Fibroblast of upper back skin (primary cell): ENCODE data around the gene LDB2.
"Not testable (repeated sequence)": the region's sequence is repeated elsewhere in the genome, so short reads cannot be mapped to it uniquely, and the experiment has no call there.

ENCODE experiments used
- DNase-seq: peaks from one replicate; pipeline ENCODE4 v3.0.0-alpha.2; 2013

LDB2 gene

DNA sequence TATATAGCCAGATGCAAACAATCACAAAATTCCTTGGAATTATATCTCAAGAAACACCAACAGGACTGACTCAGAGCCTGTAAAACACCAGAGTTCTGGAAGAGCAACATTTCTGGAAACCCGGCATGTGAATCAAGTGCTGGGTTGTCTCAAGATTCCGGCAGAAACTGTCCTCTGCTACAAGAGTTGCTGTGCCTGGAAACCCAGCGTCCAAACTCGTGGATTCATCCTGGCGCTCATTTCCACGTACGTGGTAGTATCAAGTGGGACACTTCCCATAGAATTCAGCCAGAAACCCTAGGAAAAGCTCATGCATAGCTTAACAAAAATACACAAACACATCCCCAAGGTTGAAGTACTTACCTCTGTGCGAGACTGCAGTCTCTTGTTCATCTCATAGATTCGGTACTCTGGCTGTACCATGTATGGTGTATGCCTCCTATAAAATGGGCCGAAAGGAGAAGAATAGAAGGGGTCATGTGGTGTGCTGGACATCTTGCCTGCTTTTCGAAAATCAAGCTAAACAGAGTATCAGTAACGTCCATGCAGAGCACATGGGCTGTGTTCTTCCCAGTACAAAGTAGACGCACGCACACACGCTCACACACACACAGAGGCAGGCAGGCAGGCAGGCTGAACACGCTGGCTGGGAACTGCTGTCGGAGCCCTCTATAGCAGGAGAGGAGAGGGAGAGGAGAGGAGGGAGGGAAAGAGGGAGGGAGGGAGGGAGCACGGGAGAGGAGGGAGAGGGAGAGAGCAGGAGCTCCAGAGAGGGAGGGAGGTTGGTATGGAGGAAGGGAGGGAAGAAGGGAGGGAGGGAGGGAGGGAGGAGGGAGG lies at the start of gene LDB2:
TSS of gene LDB2 (minus strand) at position 655 of the 837 bp plus-strand sequence.
- DNase-seq = peak; percentile 88

DNA sequence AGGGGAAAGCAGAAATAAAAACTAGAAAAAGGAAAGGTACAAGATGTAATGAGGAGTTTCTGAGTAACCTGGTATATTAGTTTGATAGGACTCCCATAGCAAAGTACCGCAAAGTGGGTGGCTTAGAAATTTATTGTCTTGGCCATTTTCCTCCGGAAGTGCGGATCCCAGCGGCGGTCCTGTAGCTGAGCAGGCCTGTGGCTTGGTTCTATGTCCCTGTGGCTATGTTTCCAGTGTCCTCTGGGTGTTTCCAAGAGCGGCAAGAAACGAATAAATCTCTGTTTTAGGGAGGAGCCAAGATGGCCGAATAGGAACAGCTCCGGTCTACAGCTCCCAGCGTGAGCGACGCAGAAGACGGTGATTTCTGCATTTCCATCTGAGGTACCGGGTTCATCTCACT lies 44.0 kb upstream of the LDB2 start:
- no peak for DNase-seq

DNA sequence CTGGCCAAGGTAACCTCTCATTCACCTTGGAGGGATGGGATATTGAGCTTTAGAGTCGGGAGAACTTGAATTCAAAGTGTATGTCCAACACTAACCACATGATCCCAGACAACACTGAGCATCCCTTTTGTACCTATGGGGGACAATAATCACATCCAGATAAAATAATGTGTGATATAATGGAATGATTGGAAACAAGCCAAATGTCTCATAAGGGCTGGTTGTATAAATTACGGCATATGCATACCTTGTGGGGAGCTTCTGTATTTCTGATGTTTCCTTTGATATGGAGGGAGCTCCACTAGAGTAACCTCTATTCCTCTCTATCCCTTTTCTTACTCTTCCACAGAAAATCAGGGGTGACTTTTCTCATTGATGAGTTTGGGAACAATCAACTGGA lies 40.7 kb upstream of the LDB2 start:
- DNase-seq = no peak

DNA sequence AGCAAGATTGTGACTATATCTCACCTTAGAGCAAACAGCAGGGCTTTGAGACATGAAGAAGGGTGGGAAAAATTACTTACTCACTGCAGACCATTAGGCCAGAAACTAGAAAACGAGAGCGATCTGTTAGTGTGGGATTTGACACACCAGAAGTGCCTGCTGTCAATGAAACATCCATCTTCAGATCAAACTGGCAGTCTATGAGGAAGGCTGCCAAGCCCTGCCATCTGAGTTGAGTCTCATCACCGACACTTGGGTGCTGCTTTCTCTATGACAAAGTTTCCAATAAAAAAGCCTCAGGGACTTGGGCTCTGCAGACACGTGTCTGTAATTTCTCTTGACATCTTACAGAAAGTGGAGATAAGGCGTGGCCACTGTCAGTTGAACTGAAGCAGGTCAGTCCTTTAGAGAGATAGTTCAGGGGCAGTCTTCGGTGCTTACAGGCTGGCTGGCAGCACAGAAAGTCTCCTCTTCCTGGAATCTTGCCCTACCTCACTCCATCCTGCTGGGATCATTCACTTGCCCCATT lies 40.1 kb upstream of the LDB2 start:
- DNase-seq = no peak

DNA sequence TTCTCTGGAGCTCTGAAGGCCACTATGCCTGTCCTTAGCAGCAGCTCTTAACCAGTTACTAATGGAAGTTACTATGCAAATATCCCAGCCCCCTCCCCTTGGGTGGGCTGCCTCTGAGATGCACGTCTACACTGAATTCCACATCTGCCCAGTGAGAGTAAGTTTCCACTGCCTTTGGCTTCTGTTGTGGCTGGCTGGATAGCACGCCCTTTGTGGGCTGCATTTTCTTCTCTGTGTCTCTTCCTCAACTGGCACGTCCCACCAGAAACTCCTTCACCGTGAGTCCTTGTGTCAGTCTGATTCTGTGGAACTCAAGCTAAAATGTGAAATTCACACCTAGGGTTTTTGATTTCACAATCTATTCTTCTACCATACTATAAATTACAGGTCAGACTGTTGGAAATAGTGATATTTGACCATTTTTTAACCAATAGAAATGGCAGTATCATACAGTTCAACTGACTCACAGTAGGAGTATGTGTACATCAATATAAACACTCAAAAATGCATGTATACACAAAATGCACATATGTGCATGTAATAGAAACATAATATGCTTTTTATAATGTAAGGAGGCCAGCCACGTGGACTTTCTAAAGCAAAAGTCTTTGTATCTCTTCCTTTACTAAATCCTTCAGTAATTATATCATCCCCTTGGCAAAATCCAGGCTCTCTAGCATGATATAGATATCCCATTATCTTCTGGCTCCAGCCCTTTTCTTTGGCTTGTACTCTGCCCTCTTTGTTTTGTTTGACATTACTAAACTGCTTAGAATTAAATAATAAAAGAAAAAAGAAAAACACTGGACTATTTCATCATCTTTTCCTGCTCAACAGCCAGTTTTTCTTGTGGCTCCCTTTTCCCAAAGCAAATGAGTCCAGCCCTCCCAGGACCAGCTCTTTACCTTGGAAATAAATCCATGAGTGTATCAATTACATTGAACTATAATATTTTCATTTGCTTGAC lies 33.2 kb upstream of the LDB2 start:
- peak; percentile 26 for DNase-seq

DNA sequence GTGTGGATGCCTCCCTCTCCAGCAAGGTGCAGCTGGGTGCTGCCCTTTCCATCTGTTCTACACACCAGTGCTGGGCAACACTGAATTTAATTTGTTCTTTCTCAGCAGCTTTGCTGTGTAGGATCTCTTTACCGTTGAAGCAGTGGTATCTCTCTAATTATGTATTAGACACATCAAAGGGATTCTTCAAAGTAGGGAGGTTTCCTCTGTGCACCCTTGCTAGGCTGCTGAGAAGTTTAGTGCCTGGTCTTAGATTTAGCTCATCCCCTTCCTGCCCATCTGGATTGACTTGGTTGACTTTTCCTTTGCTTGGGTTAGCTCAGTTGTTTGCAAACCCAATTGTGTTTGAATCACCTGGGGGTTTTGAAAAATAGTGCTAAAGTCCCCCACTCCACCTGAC lies 27.8 kb upstream of the LDB2 start:
- no peak for DNase-seq

DNA sequence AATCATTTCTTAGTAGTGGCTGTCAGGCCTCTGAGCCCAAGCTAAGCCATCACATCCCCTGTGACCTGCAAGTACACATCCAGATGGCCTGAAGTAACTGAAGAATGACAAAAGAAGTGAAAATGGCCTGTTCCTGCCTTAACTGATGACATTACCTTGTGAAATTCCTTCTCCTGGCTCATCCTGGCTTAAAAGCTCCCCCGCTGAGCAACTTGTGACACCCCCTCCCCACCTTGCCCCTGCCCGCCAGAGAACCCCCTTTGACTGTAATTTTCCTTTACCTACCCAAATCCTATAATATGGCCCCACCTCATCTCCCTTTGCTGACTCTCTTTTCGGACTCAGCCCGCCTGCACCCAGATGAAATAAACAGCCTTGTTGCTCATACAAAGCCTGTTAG lies 20.3 kb upstream of the LDB2 start:
- DNase-seq = not testable (repeated sequence)

DNA sequence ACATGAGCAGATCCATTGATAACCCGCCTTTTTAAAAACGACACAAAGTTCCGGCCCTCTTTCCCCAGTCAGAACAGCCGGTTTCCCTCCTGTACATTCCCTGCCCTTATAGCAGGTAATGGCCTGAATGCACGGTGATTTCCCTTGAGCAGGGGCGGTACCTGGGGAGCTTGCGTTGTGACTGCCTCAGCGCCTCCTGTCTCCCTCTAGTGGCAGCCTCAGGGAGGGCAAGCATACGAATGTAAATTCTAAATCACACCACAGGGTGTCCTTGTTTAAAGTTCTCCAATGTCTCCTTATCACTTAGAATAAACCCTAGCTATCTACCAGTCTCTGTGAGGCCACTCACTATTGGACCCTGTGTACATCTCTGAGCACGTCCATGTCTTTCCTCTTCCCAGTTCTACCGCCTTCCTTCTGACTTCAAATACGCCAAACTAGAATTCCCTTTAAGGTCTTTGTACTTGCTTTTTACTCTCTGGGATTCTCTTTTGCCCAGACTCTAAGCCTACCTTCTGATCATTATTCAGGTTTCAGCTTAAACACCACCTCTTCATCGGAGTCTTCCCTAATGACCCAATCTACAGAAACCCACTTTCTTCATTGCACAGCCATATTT lies 18.4 kb upstream of the LDB2 start:
- no peak for DNase-seq

DNA sequence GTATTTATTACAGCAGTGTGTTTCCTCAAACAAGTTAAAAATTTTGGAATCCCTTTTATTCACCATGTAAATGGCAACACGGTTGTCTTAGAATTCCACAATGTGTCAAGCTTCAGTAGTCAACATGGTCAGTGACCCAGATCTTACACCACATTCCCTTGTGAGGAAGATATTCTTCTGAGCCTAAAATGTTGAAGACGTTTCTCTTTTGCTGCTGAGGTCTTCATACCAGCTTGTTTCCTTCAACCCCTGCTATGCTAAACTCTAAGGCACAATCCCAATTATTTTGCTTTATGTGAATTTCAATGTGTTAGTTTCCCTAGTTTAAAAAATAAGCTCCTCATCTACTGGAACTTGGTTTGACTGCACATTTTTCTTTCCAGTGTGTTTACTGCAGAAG lies 17.6 kb upstream of the LDB2 start:
- no peak for DNase-seq

DNA sequence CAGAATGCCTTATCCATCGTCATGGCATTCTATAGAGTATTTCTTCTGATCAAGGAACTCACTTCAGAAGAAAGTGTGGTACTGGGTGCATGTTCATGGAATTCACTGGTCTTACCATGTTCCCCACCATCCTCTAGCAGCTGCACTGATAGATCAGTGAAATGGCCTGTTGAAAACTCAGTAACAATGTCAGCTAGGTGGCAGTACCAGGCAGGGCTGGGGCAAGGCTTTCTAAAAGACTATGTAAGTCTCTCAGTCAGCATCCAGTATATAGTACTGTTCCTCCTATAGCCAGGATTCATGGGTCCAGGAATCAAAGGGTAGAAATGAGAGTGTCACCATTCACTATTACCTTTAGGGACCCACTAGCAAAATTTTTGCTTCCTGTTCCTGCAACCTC lies 15.8 kb upstream of the LDB2 start:
- peak; percentile 43 for DNase-seq

DNA sequence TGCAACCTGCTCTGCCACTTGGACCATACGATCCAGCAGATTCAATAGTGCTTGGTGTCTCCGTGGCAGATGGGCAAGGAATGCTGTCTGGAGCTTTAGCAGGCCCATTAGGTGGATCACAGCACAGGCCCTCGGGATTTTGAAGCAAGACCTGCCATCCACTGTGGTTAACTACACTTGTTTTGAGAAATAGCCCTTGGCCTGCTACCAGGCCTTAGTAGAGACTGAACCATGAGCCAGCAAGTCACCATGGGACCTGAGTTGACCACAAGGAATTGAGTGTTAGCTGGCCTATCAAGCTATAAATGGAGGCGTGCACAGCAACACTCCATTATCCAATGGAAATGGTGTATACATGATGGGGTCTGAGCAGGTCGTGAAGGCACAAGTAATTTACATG lies 14.5 kb upstream of the LDB2 start:
- no peak for DNase-seq

DNA sequence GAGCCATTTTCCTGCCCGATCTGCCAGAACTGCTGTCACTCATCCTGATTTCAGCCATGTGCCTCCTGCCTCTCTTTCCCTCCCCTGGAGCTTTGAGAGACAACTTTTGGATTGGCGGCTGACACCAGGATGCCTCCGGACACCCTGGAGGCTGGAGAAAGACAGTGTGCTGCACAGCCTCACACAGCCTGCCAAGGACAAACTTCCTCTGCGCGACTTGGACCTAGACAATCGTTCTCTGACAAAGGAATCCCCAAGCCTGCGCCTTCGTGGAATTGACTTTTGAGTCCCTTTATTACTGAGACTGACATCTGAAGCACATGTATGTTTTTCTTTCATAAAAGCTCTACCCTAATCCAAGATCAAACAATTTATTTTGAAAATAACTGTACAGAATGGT lies 10.8 kb upstream of the LDB2 start:
- no peak for DNase-seq

DNA sequence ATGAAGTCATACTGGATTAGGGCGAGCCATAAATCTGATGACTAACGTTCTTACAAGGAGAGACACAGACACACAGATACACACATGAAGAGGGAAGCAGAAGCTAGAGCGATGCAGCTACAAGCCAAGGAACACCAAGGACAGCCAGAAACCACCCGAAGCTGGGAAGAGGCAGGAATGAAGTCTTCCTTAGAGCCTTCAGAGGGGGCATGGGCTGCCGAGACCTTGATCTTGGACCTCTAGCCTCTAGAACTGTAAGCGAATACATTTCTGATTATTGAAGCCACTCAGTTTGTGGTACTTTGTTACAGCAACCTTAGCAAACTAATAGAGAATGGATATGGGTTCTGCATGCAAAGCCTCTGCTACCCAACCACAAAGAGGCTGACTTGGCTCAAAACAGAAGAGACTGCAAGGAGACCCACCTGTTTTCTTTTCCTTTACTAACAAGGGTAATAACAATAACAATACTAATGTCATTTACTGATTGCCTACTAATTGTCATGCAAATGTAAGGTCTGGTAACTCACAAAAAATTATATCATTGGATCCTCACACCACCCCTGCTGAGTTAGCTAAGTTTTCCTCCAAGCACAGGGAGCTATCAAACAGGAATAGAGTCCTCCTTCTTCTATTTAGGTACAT lies 10.1 kb upstream of the LDB2 start:
- DNase-seq = no peak

DNA sequence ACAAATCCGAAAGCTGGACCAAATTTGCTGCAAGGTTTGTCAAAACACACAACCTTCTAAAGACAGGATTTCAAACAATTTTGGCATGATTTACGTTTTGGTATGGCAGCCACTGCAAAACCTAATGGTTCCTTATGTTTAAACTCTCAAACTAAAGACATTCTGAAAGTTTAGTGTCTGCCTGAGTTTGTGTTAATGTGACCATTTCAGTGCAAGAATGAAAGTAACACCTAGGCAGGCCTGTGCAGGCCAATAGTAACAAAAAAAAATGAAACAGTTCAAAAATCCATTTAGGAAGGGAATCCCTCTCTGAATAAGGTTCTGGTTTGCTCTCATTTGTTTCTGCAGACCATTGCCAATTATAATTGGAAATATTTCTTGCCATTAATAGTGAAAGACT lies 1.9 kb upstream of the LDB2 start:
- no peak for DNase-seq

DNA sequence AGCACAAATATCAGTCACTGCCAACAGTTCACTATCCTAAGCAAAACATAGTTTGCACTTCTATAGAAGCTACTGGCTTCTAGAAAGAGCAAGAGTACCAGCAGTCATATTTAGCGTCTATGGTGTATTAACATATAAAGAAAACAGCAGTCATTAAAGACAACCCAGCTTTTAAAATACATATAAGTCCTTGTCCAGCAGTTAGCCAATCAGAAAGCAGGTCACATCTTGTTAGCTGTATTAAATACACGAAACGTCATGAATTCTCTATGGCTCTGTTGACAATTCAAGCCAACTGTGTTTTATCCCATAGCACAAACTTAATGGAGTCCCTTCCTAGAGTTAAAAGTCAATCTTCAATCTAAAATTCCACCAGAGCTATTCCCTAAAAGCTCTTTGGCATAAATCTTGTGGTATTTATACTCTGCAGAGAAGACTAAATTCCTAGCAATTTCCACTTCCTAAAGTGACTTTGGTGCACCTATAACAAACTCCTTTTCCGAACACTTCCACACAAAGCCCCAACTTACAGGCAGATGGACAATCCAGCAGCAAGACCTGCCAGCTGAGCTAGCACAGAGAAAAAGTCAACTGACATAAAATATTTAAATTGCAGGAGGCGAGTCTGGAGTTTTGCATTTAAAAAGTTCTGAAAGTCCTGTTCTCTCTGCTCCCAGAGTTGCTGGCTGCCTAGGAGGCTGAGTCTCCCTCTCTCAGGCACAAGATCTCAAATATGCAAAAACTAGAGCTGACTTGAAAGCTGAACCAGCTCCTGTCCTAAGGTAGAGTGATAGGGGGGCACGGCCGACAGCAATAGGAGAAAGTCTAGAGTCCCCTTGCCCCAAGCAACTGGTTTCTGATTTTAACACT lies 1.3 kb downstream of the LDB2 start:
- DNase-seq = peak; percentile 69

DNA sequence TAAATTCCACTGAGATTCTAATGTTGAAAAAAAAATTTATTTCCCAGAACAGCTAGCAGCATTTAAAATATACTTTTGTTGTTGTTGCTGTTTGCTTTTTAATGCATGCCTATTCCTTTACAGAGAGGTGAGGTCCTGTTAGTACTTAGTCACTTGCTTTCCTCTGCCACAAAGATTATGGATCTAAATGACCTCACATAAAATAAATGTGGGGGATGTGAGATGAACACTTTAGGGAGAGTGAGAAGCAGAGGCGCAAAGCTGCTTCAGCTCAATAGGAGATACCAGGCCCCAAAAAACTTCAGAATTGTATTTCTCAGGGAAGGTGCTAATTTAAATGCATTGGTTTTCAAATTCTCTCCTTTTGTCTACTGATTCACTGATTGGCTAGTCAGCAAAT lies 4.0 kb downstream of the LDB2 start:
- no peak for DNase-seq

DNA sequence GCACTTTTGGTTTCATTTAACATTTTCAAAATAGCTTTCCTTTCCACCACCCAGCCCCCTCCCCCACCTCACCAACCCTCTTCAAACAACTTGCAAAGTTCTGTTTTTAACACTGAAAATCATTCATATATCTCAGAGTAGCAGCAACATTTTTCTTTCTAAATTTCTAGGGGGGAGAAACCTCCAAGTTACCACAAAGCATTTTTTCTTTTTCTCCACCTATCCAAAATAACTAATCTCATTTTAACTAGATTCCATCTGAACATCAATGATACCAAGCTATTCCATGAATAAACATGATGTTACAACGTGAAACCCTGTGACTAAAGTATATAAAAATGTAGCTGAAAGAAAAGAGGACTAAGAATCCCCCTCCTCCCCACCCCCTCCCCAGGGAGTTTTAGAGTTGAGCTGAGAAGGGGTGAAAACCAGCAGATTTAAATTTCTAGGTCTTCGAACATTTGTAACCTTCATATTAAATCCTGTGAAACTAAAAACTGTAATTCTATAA lies 5.2 kb downstream of the LDB2 start:
- peak; percentile 89 for DNase-seq

DNA sequence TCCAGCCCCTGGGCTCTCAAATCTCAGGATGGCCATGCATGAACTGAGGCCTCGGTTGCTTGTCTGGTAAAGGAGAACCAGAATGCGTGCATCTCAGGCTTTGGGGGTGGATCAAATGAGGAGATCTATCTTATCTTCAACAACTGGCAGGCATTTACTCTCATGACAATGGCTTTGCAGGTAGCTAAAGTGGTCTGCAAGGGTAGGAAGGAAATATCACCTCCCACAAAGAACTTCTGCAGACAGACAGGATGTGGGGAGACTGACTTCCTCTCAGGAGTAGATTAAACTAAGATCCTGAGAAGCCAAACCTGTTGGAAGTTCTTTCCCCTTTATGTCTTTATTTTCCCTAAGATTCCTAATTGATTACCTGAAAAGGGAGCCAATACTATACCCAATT lies 7.8 kb downstream of the LDB2 start:
- no peak for DNase-seq

DNA sequence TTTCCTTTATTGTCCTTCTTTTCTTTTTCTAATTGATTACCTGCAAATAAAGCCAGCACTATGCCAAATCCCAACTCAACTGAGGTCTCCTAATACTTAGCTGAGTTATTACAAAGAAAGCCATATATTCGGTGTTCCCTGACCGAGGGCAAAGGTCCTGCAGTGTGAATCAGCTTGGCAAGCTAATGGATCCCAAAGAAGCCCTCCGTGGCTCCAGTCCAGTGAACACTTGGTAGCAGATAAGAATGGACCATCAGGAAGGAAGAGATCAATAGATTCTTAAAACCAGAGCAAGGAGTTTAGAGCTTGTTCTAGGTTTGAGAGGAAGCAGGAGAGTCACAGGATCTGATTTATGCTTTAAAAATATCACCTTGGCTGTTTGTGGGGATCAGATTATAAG lies 8.5 kb downstream of the LDB2 start:
- no peak for DNase-seq

DNA sequence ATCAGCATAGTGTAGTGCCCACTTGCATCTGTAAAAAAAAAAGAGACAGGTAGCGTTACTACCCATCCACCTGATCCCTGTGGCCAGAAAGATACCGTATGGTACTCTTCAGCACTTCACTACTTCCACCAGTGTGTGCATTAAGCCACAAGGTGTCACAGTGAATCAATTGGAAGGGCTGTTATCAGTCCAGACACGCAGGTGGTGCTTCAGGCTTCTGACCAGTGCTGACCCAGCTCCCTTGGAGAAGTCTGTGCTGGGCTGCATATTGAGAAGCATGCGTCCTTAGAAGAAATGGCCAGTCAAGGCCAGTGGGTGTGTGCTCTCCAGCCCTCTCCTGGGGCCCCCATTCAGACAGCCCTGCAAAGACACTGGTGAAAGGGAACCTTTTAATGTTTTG lies 10.6 kb downstream of the LDB2 start:
- DNase-seq = no peak

DNA sequence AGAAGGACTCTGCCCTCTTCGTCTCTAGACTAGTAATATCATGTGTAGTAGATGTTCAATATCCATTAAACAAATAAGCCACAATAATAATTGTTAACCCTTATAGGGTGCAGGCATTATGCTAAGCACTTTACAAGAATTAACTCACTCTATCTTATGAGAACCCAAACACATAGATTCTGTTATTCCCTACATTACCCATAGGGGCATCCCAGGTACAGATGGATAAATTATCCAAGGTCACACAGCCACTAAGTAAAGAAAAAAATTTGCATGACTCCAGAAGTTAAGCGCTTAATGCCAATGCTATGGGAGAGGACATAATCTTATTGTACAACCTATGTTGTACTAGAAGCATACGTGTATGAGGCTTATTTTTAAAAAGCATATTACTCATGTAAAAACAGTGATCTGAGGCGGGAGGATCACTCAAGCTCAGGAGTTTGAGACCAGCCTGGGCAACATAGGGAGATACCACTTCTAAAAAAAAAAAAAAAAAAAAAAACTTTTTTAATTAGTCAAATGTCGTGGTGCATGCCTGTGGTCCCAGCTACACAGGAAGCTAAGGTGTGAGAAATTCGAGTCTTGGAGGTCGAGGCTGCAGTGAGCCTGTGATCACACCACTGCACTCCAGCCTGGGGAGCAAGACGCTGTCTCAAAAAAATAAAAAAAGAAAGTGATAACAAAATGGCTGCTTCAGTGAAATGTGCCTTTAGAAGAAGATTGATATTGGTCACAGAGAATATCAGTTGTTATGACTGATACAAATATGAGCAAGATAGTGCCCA lies 13.6 kb downstream of the LDB2 start:
- DNase-seq = no peak
